ENCODE results near the gene MORC1.

MORC1 gene

DNA sequence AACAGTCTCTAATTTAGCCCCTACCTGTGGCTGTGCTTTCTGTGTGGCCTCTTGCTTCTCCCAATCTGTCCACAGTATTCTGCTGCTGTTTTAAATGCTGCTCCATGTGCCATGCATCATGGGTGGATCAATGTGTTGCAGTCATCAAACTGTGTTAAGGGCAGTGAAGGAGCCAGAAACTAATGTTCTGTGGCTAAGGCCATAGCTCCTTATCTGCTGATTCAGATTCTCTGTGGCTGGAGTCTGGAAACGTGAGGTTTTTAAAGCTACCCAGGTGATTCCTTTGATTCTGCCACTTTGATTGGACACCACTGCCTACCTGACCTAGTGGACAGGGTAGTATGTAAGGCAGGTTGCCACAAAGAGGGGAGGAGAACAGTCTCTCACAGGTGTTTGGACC lies 44.8 kb downstream of the MORC1 start:
- no peak overlapping the region for H3K27ac ChIP-seq
- no peak for TF ChIP-seq ZFX (IDR thresholded peaks at IDR 0.05; ENCODE audit: borderline replicate concordance)
- TF ChIP-seq, protein P1, sequence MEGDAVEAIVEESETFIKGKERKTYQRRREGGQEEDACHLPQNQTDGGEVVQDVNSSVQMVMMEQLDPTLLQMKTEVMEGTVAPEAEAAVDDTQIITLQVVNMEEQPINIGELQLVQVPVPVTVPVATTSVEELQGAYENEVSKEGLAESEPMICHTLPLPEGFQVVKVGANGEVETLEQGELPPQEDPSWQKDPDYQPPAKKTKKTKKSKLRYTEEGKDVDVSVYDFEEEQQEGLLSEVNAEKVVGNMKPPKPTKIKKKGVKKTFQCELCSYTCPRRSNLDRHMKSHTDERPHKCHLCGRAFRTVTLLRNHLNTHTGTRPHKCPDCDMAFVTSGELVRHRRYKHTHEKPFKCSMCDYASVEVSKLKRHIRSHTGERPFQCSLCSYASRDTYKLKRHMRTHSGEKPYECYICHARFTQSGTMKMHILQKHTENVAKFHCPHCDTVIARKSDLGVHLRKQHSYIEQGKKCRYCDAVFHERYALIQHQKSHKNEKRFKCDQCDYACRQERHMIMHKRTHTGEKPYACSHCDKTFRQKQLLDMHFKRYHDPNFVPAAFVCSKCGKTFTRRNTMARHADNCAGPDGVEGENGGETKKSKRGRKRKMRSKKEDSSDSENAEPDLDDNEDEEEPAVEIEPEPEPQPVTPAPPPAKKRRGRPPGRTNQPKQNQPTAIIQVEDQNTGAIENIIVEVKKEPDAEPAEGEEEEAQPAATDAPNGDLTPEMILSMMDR (IDR thresholded peaks at IDR 0.05), result no peak

DNA sequence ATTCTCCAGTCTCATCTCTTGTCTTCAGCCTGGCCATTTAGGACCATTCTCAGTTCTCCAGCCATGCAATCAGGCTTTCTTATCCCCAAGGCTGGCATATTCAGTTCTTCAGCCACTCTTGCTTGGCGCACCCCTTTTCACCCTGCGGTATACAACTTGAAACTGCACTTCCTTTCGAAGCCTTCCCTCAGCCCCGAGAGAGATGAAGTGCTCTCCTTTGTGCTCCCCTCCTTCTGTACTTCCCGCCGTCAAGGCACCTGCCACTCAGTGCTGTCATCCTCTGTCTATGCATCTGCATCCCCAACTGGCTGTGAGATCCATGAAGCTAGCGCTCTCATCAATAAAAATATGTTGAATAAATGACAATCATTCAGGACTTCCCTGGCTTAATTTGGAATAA lies 45.7 kb downstream of the MORC1 start:
- H3K27ac ChIP-seq, result no peak overlapping the region
- TF ChIP-seq, protein P1 (IDR thresholded peaks at IDR 0.05), result no peak
- TF ChIP-seq ZFX (IDR thresholded peaks at IDR 0.05; ENCODE audit: borderline replicate concordance), result no peak

DNA sequence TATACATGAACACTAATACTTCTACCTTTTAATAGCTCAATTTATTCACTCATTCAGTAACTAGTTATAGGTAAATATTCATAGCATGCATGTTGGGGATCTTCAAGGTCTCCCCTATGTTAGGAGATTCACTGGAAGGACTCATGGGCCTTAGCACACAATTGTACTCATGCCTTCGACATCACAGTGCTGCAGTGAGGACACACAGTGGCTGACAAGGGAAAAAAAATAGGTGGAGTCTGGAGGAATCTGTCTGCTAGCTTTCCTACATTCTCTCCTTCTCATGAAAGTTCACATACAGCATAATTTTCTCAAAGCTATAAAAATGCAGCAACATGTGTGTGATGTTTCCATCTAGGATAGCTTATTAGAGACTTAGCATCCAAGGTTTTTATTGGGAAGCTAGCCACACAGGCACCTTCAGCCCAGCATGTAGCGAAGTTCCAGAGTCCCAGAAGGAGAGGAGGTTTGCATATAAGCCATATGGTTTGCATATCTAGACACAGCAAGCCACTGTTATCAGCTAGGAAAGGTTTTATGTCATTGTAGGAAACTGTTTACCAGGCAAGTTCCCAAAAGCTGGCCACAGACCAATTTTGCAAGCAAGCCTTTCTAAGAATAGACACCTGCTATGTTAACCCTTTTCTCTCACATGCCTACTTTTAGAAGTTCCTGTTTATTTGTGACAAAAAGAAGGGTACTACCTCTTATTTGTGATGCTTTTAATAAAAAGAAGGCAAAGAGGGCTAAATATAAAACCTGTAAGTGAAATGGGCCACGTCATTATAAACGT lies 46.4 kb downstream of the MORC1 start:
- H3K27ac ChIP-seq, result no peak overlapping the region
- no peak for TF ChIP-seq ZFX (IDR thresholded peaks at IDR 0.05; ENCODE audit: borderline replicate concordance)
- TF ChIP-seq, protein P1 (IDR thresholded peaks at IDR 0.05), result peak; percentile 28

DNA sequence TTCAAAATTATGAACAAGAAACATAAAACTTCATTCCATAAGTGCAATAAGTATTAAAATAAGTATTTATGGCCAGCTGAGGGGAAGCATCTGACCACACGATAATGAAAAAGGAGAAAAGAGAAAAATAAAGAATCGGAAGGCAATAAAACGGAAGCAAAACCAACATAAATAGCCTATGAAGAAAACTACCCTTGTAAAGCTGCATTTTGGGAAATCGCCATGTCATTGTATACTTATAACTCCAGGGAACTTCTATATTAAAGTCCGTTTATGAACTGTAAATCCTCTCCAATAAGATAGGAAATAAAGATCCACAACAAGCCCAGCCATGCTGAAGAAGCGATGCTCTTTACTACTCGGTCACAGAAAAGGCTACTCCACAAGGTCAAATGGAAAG lies 47.7 kb downstream of the MORC1 start:
- TF ChIP-seq, protein P1 (IDR thresholded peaks at IDR 0.05), result no peak
- no peak for TF ChIP-seq ZFX (IDR thresholded peaks at IDR 0.05; ENCODE audit: borderline replicate concordance)
- no peak overlapping the region for H3K27ac ChIP-seq

DNA sequence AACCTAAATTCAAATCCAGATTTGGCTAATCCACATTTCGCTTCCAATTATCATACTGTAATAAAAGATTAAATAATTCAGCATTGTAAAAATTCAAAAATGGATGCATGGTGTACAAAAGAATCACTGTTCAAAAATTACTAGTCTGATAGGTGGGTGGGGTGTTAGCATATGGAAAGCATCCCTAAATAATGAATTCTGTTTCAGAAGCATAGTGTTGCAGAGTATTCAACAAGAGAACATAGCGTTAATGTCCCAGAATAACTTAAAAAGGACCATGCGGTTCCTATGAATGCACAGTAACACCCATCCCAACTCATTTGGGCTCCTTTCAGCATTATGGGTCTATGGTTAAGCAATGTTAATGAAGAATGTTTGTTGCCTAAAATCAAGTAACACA lies 51.1 kb downstream of the MORC1 start:
- no peak for TF ChIP-seq ZFX (IDR thresholded peaks at IDR 0.05; ENCODE audit: borderline replicate concordance)
- TF ChIP-seq, protein P1 (IDR thresholded peaks at IDR 0.05), result no peak

DNA sequence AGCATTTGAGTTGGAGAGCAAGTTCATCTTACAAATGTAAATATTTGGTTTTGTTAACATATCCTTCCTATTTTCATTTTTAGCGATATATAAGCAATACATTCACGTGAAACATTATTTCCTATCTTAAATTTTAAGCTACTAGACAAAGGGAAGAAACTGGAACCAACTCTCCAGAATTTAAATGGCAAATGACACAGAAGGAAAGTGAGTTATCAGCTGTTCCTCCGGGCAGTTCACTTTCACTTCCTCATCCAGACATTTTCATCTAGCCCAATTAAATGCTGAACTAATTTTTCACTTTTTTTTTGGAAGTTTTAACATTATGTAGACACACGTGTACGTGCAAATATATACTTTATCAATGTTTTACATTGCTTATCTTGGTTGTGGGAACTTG lies 58.7 kb downstream of the MORC1 start:
- H3K27ac ChIP-seq, result no peak overlapping the region

More for the DNA sequence above, 51.1 kb downstream of the MORC1 start:
- H3K27ac ChIP-seq, result no peak overlapping the region

DNA sequence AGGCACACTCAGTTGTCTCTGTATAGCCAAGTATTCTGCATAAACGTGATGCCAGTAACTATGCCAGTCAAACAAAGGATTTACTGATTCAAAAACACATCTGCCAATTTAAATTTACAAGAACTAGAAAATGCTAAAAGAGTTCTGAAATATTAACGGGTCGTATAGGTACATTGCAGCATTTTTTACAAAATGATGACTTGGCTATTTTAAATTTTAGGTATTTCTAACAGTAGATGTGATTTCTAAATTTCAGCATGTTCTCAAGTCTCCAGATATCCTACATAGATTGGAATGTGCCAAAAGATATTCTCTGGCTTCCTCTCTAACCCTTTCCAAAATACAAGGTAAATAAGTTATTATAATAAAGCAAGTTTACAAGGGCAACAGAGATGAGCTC lies 60.3 kb downstream of the MORC1 start:
- TF ChIP-seq, protein P1 (IDR thresholded peaks at IDR 0.05), result no peak
- no peak for TF ChIP-seq ZFX (IDR thresholded peaks at IDR 0.05; ENCODE audit: borderline replicate concordance)
- H3K27ac ChIP-seq, result no peak overlapping the region

More for the DNA sequence above, 58.7 kb downstream of the MORC1 start:
- TF ChIP-seq, protein P1 (IDR thresholded peaks at IDR 0.05), result no peak
- TF ChIP-seq ZFX (IDR thresholded peaks at IDR 0.05; ENCODE audit: borderline replicate concordance), result no peak

Data from 22Rv1 (cell line).